HEK293 (cell line): ENCODE measurements around the gene PLEKHG5.
"Not testable (repeated sequence)": the region's sequence is repeated elsewhere in the genome, so short reads cannot be mapped to it uniquely, and the experiment has no call there.

Experiments
- CTCF ChIA-PET: fragments of 350-600 bp; formaldehyde crosslinking; extraction: SDS; loops from one replicate; lab custom pipeline; 2021; ENCODE audit warnings: antibody characterized with exemption; lab: Yijun Ruan, JAX
- POLR2A ChIA-PET: fragments of 300-600 bp; formaldehyde crosslinking; extraction: SDS; loops from one replicate; lab custom pipeline; 2020; ENCODE audit warnings: antibody characterized with exemption, inconsistent platforms; lab: Yijun Ruan, JAX
- H3K27ac ChIP-seq: fragments of 200-500 bp; sonication (Bioruptor generic); 2 replicates; pipeline ENCODE4 v1.5.1; 2014; ENCODE audit warnings: low read depth, low read length, control low read depth, inconsistent platforms; ENCODE audit errors: extremely low read depth
- H3K36me3 ChIP-seq, 2 experiments: fragments of 200-500 bp in 1 of 2; sonication (Bioruptor generic) in 1 of 2; 1 replicate in 1 of 2; 2 replicates in 1 of 2; pipeline ENCODE4 v1.5.1; 2014 to 2017; ENCODE audit warnings: inconsistent platforms in 2 of 2, low read length in 2 of 2; ENCODE audit not compliant: control insufficient read depth in 2 of 2, insufficient read depth in 1 of 2
- H3K4me1 ChIP-seq: fragments of 200-500 bp; sonication (Bioruptor generic); 2 replicates; pipeline ENCODE4 v1.5.1; 2014; ENCODE audit warnings: mild to moderate bottlenecking, low read length, inconsistent platforms; ENCODE audit not compliant: control insufficient read depth, insufficient read depth
- H3K4me3 ChIP-seq: 2 replicates; pipeline ENCODE4 v1.5.1; 2011; ENCODE audit warnings: low read depth, mild to moderate bottlenecking, control low read depth, low read length, moderate library complexity
- H3K9me3 ChIP-seq: fragments of 200-500 bp; sonication (Bioruptor generic); 2 replicates; pipeline ENCODE4 v1.5.1; 2014; ENCODE audit warnings: low read depth, low read length, inconsistent platforms; ENCODE audit not compliant: control insufficient read depth, insufficient read depth
- TCF7L2 ChIP-seq: IDR thresholded peaks from 2 replicates; pipeline ENCODE4 v1.6.1; 2011; ENCODE audit warnings: low read depth, mild to moderate bottlenecking, inconsistent platforms, low read length, moderate library complexity, borderline replicate concordance
- ZNF133 ChIP-seq: fragments of 450-650 bp; formaldehyde crosslinking; IDR thresholded peaks from 2 replicates; pipeline ENCODE4 v1.5.1; 2016; ENCODE audit warnings: missing biosample characterization, missing genetic modification characterization
- ZNF175 ChIP-seq: fragments of 450-650 bp; formaldehyde crosslinking; IDR thresholded peaks from 2 replicates; pipeline ENCODE4 v1.5.1; 2016; ENCODE audit warnings: missing biosample characterization, missing genetic modification characterization
- ZNF473 ChIP-seq: fragments of 450-650 bp; formaldehyde crosslinking; IDR thresholded peaks from 2 replicates; pipeline ENCODE4 v1.5.1; 2017; ENCODE audit warnings: missing biosample characterization, missing genetic modification characterization
- ZNF585B ChIP-seq: fragments of 450-650 bp; formaldehyde crosslinking; IDR thresholded peaks from 2 replicates; pipeline ENCODE4 v1.5.1; 2016; ENCODE audit warnings: missing biosample characterization, missing genetic modification characterization
- ZNF768 ChIP-seq: fragments of 450-650 bp; formaldehyde crosslinking; IDR thresholded peaks from 2 replicates; pipeline ENCODE4 v1.5.1; 2018; ENCODE audit warnings: missing biosample characterization, mild to moderate bottlenecking, missing genetic modification characterization
- ZSCAN23 ChIP-seq: fragments of 450-650 bp; formaldehyde crosslinking; IDR thresholded peaks from 2 replicates; pipeline ENCODE4 v1.5.1; 2016; ENCODE audit warnings: missing biosample characterization, missing genetic modification characterization
- TF ChIP-seq, protein P1 (sequence below): fragments of 450-650 bp; formaldehyde crosslinking; IDR thresholded peaks from 2 replicates; pipeline ENCODE4 v1.5.1; 2017; ENCODE audit warnings: missing biosample characterization, missing genetic modification characterization
- TF ChIP-seq, protein P2 (sequence below): fragments of 450-650 bp; IDR thresholded peaks from 2 replicates; pipeline ENCODE4 v1.5.1; 2018; ENCODE audit warnings: missing biosample characterization, mild to moderate bottlenecking, missing genetic modification characterization
- TF ChIP-seq, protein P3 (sequence below): fragments of 450-650 bp; formaldehyde crosslinking; IDR thresholded peaks from 2 replicates; pipeline ENCODE4 v1.5.1; 2016; ENCODE audit warnings: missing biosample characterization, missing genetic modification characterization

Gene PLEKHG5

DNA sequence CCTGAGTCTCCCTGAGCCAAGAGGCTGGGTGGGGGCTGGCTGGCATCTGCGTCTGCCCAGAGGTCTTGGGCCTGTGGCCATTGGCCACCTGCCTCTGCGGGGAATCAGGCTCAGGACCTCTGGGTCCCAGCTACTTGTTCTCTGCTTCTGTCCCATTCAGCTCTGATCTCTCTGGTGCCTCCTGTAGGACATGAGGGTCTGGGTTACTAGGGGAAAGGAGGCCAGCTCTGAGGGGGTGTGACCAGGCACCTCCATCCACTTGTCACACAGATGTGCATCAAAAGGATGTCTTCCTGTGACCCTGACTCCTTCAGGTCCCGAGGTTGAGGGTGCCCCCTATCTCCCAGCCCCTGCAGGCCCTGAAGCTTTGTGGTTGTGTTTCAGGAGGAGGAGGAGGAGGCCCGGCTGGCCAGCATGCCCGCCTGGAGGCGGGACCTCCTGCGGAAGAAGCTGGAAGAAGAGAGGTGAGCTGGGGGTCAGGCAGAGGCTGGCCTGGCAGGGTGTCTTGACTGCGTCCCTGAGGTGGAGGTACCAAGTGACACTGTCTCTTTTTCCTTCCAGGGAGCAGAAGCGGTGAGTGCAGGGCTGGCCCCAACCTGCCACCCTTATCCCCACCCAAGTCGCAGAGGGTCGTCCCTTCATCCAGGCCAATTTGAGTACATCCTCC lies 34.5 kb downstream of the PLEKHG5 start:
- CTCF ChIA-PET = interaction anchor here (0.7 to 0.9 kb wide), 4 partner anchors 10 to 1347 kb away, joined by 3 read pairs; no protein-coding TSS in a partner anchor
- Histone ChIP-seq H3K9me3 (no peaks in the 10 kb centered on the region), H3K4me3 (no peak overlapping the region), H3K27ac (no peak overlapping the region), H3K4me1 (no peaks in the 10 kb centered on the region), H3K36me3 (peaks cover 0 to 9% of the 10 kb centered on the region in 2 experiments; a peak in 1 of 3 replicates)
- POLR2A ChIA-PET = interaction anchor here (0.6 kb wide), 1 partner anchor 22 kb away, joined by 6 read pairs; no protein-coding TSS in a partner anchor
- TF ChIP-seq, protein P1, sequence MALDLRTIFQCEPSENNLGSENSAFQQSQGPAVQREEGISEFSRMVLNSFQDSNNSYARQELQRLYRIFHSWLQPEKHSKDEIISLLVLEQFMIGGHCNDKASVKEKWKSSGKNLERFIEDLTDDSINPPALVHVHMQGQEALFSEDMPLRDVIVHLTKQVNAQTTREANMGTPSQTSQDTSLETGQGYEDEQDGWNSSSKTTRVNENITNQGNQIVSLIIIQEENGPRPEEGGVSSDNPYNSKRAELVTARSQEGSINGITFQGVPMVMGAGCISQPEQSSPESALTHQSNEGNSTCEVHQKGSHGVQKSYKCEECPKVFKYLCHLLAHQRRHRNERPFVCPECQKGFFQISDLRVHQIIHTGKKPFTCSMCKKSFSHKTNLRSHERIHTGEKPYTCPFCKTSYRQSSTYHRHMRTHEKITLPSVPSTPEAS = no peak
- TF ChIP-seq ZNF133 (tag by site-specific recombination) = no peak

DNA sequence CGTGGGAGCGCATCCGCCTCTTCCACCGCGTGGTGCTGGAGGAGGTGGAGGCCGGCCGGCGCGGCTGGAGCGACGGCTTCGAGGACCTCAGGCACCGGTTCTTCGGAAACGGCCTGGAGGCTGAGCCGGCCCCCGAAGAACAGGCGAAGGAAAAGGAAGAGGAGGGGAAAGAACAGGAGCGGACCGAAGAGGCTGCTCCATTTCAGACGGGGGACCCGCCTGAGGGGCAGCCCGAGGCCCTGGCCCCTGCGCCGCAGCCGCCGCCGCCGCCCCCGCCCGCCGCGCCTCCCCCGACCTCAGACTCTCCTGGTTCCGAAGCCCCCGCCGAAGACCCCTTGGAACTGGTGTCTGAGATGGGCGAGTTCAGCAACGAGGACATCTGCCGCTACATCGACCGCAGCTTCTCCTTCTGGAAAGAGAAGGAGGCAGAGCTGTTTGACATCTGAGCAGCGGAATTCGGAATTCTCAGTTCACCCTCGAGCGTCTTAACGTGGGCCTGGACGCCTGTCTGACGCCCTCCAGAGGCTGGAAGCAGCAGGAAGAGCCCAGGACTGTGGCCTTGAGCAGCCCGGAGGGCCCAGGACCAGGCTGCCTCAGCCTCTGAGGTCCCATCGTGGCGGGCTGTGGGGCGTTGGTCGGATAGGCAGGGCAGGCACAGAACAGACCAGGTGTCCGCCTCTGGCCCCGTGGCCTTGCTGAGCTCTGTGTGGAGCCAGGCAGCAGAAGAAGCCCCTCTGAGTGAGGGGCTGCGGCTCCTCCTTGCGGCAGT lies 35.5 kb downstream of the PLEKHG5 start:
- not testable (repeated sequence) for H3K27ac ChIP-seq, H3K36me3 ChIP-seq, H3K4me1 ChIP-seq, H3K4me3 ChIP-seq, H3K9me3 ChIP-seq
- CTCF ChIA-PET = interaction anchor here (0.9 kb wide), 2 partner anchors 11 to 107 kb away, joined by 3 read pairs; no protein-coding TSS in a partner anchor
- POLR2A ChIA-PET = interaction anchor here (0.6 kb wide), 1 partner anchor 23 kb away, joined by 6 read pairs; no protein-coding TSS in a partner anchor

DNA sequence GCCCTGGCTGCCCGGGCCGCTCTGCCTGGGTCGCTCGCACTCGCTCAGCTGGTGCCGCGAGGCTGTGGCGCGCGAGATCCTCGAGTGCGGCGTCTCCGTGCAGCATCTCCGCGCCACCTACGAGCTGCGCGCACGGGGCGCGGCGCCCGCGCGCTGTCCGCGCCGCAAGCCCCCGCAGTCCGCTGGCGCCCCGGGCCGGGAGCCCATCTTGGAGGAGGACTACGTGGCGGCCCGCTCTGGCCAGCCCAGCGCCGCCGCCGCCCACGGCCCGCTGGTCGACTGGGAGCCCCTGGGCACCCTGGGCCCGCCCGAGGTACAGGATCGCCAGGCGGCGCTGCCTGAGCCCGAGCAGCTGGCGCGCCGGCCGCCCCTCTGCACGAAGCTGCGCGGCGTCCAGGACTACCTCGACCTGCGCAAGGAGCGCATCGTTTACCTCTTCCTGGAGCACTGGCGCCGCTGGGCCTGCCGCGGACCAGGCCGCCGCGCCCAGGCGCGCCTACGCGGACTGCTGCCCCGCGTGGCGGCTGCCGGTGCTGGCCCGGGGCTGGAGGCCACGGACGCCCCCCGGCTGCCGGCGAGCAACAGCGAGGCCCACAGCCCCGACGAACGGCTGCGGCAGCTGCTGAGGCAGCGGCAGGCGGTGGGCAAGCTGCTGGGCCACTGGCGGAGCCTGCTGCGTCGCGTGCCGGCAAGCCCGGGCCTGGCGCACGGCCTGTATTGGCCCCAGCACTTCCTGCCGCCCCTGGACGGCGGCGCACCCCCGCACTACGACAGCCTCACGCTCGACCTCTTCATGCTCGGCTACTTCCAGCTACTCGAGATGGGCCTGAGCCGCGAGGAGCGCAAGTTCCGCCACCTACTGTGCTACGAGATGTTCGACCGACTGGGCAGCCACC lies 36.4 kb downstream of the PLEKHG5 start:
- TF ChIP-seq ZNF768 = no peak
- TF ChIP-seq ZNF175 (tag by site-specific recombination) = no peak
- no peak for TF ChIP-seq ZSCAN23 (tag by site-specific recombination)
- TF ChIP-seq ZNF473 (tag by site-specific recombination) = no peak
- no peak for TF ChIP-seq ZNF585B
- TF ChIP-seq TCF7L2 = no peak
- TF ChIP-seq, protein P2, sequence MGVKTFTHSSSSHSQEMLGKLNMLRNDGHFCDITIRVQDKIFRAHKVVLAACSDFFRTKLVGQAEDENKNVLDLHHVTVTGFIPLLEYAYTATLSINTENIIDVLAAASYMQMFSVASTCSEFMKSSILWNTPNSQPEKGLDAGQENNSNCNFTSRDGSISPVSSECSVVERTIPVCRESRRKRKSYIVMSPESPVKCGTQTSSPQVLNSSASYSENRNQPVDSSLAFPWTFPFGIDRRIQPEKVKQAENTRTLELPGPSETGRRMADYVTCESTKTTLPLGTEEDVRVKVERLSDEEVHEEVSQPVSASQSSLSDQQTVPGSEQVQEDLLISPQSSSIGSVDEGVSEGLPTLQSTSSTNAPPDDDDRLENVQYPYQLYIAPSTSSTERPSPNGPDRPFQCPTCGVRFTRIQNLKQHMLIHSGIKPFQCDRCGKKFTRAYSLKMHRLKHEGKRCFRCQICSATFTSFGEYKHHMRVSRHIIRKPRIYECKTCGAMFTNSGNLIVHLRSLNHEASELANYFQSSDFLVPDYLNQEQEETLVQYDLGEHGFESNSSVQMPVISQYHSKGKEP = no peak
- TF ChIP-seq, protein P3, sequence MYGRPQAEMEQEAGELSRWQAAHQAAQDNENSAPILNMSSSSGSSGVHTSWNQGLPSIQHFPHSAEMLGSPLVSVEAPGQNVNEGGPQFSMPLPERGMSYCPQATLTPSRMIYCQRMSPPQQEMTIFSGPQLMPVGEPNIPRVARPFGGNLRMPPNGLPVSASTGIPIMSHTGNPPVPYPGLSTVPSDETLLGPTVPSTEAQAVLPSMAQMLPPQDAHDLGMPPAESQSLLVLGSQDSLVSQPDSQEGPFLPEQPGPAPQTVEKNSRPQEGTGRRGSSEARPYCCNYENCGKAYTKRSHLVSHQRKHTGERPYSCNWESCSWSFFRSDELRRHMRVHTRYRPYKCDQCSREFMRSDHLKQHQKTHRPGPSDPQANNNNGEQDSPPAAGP (tag by site-specific recombination) = no peak
- TF ChIP-seq, all 188 proteins: peak for 0
- Histone ChIP-seq H3K4me3 (no peak overlapping the region), H3K9me3 (no peaks in the 10 kb centered on the region), H3K4me1 (no peaks in the 10 kb centered on the region), H3K36me3 (no peaks in the 10 kb centered on the region), H3K27ac (no peak overlapping the region)
- ChIA-PET CTCF (interaction anchor here (0.7 kb wide), 1 partner anchor 32 kb away, joined by 4 read pairs; no protein-coding TSS in a partner anchor), POLR2A (no interaction called here)

DNA sequence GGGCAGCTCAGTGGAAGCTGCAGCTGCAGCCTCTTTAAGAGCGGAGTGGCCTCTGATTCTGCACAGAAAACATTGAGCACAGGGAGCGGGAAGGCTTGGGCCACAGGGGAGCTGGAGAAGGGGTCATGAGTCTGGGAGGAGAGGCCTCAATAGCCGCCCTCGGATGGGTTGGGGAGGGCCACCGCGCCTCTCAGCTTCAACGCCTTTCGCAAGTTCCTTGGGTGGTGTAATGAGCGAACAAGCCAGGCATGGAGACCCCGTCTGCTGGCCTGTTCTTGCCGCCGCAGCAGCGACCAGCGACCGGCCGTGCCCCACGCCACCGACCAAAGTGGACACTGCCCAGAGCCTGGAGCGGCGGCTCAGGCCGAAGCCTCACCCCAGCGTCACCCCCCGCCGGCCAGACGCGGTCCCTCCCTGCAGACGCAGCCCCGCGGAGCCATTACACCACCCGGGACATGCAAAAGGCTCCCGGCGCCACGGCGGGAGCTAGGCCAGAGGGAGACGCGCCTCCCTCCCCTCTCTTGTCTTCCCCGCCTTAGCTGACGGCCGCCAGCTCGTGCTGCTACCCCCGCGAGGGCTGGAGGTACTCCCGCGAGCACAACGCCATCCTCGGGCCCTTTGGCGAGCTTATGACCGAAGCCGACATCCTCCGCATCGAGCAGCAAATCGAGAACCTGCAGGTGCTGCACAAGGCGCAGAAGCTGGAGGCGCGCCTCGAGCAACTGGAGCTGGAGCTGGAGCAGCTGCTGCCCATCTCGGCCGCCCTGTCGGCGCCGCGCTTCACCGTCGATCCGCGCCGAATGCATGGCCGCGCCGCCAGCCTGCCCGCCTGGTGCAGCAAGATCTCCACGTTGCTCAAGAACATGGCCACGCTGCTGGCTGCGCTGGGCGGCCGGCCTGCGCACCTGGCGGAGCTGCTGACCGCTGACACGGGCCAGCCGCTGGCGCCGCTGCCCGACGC lies 37.3 kb downstream of the PLEKHG5 start:
- H3K36me3 ChIP-seq, POLR2A ChIA-PET, H3K4me3 ChIP-seq, H3K9me3 ChIP-seq, H3K27ac ChIP-seq, H3K4me1 ChIP-seq, CTCF ChIA-PET: not testable (repeated sequence)
